Measurements from ENCODE around the gene NPDC1.

DNA sequence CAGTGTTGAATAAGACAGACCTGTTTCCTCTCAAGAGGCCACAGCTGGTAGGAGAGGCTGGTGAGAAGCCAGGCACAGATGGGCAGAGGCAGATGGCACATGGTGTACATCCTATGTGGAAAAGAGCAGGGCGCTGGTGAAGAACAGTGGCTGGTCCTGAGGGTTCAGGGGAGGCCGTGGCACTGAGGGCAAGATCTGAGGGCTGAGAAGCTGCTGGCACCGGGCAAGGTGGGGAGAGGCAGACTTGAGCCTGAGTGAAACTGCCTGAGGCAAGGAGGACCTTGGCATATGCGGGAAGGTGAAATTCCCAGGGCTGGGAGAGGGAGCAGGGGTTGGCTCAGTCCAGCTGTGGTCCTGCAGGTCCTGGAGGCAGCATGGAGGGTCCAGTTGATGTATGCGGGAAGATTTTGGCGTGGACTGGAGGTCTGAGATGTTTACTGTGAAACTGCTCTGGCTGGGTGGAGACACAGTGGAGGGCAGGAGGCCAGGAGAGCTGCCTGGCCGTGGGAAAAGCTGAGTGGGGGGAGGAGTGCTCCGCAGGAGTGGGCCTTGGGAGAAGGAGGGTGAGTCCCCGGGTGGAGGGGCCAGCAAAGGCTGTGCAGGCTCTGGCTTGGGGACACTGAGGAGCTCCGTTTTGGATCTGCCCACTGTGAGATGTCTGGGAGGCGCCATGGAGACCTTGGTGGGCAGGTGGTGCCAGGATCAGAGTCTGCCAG, 43.4 kb upstream of the NPDC1 start:
- TF ChIP-seq POLR2A (IDR thresholded peaks at IDR 0.05; ENCODE audit: low read depth, low read length) (no peak), POLR2AphosphoS5 (IDR thresholded peaks at IDR 0.05; ENCODE audit: low read depth, low read length) (no peak), TAF1 (IDR thresholded peaks at IDR 0.05; ENCODE audit: low read depth, low read length) (no peak), SPI1 (IDR thresholded peaks at IDR 0.05; ENCODE audit: low read depth, low read length) (no peak)
